Naive B cell (primary cell): ENCODE data around the gene HSD3B1. TPM values are rescaled to one million over a fixed set of nuclear protein-coding genes. Genes with fewer than 3 reads are reported as not detected.

Source experiments
- ATAC-seq, 2 donors: fragments of 150-1000 bp; cut with Tn5 transposase; 2 replicates each; pipeline ENCODE4 v1.10.0; 2021; ENCODE audit warnings: low read depth in 2 of 2, mild to moderate bottlenecking in 2 of 2, moderate library complexity in 2 of 2
- DNase-seq: peaks from one replicate; pipeline ENCODE4 v3.0.0; 2022
- H3K27ac Mint-ChIP-seq, 6 donors: one replicate each; pipeline ENCODE4 v1.8.0; 2020 to 2022; ENCODE audit warnings: mild to moderate bottlenecking in 6 of 6, mixed read lengths in 6 of 6, moderate library complexity in 5 of 6, inconsistent platforms in 2 of 6
- H3K27me3 Mint-ChIP-seq, 3 donors: one replicate each; pipeline ENCODE4 v1.8.0; 2021 to 2022; ENCODE audit warnings: mixed read lengths in 3 of 3, mild to moderate bottlenecking in 1 of 3
- H3K36me3 Mint-ChIP-seq, 2 donors: one replicate each; pipeline ENCODE4 v1.8.0; 2020 to 2022; ENCODE audit warnings: mixed read lengths in 2 of 2, inconsistent platforms in 1 of 2, mild to moderate bottlenecking in 1 of 2
- H3K4me1 Mint-ChIP-seq, 3 donors: one replicate each; pipeline ENCODE4 v1.8.0; 2020 to 2022; ENCODE audit warnings: mixed read lengths in 3 of 3, inconsistent platforms in 1 of 3, mild to moderate bottlenecking in 1 of 3, moderate library complexity in 1 of 3
- H3K4me3 Mint-ChIP-seq, 8 donors: one replicate each; pipeline ENCODE4 v1.8.0; 2020 to 2022; ENCODE audit warnings: mild to moderate bottlenecking in 8 of 8, mixed read lengths in 8 of 8, moderate library complexity in 8 of 8, inconsistent platforms in 2 of 8
- H3K9me3 Mint-ChIP-seq, 7 donors: one replicate each; pipeline ENCODE4 v1.8.0; 2020 to 2022; ENCODE audit warnings: mixed read lengths in 7 of 7, mild to moderate bottlenecking in 5 of 7, inconsistent platforms in 2 of 7, moderate library complexity in 1 of 7
- polyA plus RNA-seq, 6 donors: library from polyadenylated mRNA; unstranded; fragments of 300-500 nt; fragmentation: Illumina TruSeq; gene quantifications; one replicate each; pipeline ENCODE4 v1.2.3, GENCODE V29; 2021; ENCODE audit warnings: low read depth in 6 of 6

Gene HSD3B1
- polyA plus RNA-seq, 6 donors from 2014 or later = not detected

- Mint-ChIP-seq H3K4me1 (peaks cover 0 to 5% (median 0%) of the 10 kb centered on the region in 3 donors), H3K27ac (no peak overlapping the region), H3K4me3 (peak overlapping the region in 1 of 8 donors; percentile 22), H3K36me3 (no peaks in the 10 kb centered on the region), H3K9me3 (peaks cover 0 to 2% (median 0%) of the 10 kb centered on the region in 7 donors), H3K27me3 (peaks cover 0 to 21% (median 0%) of the 10 kb centered on the region in 3 donors)
- DNase-seq (no peak), ATAC-seq (no peak)
These were observed 29.3 kb upstream of the HSD3B1 start for GRCh38 chr1:119477710-119478109.

- no peak overlapping the region for H3K4me3 Mint-ChIP-seq
- ATAC-seq (no peak), DNase-seq (no peak)
- peaks cover 0 to 5% (median 0%) of the 10 kb centered on the region in 3 donors for H3K4me1 Mint-ChIP-seq
- H3K9me3 Mint-ChIP-seq = peaks cover 0 to 2% (median 0%) of the 10 kb centered on the region in 7 donors
- H3K36me3 Mint-ChIP-seq = no peaks in the 10 kb centered on the region
- H3K27ac Mint-ChIP-seq = peak overlapping the region in 1 of 6 donors; percentile 52
- peaks cover 0 to 25% (median 0%) of the 10 kb centered on the region in 3 donors for H3K27me3 Mint-ChIP-seq
These were observed 26.8 kb upstream of the HSD3B1 start for GRCh38 chr1:119480175-119480574.

- peaks cover 0 to 25% (median 0%) of the 10 kb centered on the region in 3 donors for H3K27me3 Mint-ChIP-seq
- no peak overlapping the region for H3K27ac Mint-ChIP-seq
- no peak for DNase-seq
- no peak for ATAC-seq
- H3K4me3 Mint-ChIP-seq = no peak overlapping the region
- H3K4me1 Mint-ChIP-seq = no peaks in the 10 kb centered on the region
- H3K9me3 Mint-ChIP-seq = no peaks in the 10 kb centered on the region
- no peaks in the 10 kb centered on the region for H3K36me3 Mint-ChIP-seq
These were observed 25.1 kb upstream of the HSD3B1 start for GRCh38 chr1:119481951-119482350.

GRCh38 chr1:119482517-119483425, 24.2 kb upstream of the HSD3B1 start:
- Mint-ChIP-seq H3K27ac (no peak overlapping the region), H3K27me3 (peaks cover 2 to 22% (median 4%) of the 10 kb centered on the region in 3 donors), H3K36me3 (no peaks in the 10 kb centered on the region), H3K9me3 (no peaks in the 10 kb centered on the region), H3K4me1 (no peaks in the 10 kb centered on the region), H3K4me3 (no peak overlapping the region)
- DNase-seq (no peak), ATAC-seq (no peak)

GRCh38 chr1:119483441-119484200, 23.4 kb upstream of the HSD3B1 start:
- no peak overlapping the region for H3K27ac Mint-ChIP-seq
- no peaks in the 10 kb centered on the region for H3K36me3 Mint-ChIP-seq
- ATAC-seq (no peak), DNase-seq (no peak)
- H3K4me3 Mint-ChIP-seq = no peak overlapping the region
- H3K27me3 Mint-ChIP-seq = peaks cover 10 to 16% (median 13%) of the 10 kb centered on the region in 3 donors
- no peaks in the 10 kb centered on the region for H3K9me3 Mint-ChIP-seq
- no peaks in the 10 kb centered on the region for H3K4me1 Mint-ChIP-seq

- H3K4me3 Mint-ChIP-seq = no peak overlapping the region
- peaks cover 0 to under 1% (median 0%) of the 10 kb centered on the region in 7 donors for H3K9me3 Mint-ChIP-seq
- no peak overlapping the region for H3K27ac Mint-ChIP-seq
- no peaks in the 10 kb centered on the region for H3K36me3 Mint-ChIP-seq
- H3K27me3 Mint-ChIP-seq = peaks cover 16 to 20% (median 17%) of the 10 kb centered on the region in 3 donors
- no peaks in the 10 kb centered on the region for H3K4me1 Mint-ChIP-seq
- DNase-seq = no peak
- no peak for ATAC-seq
These were observed 21.8 kb upstream of the HSD3B1 start for GRCh38 chr1:119485201-119485600.

GRCh38 chr1:119488216-119488615, 18.8 kb upstream of the HSD3B1 start:
- Mint-ChIP-seq H3K4me1 (no peaks in the 10 kb centered on the region), H3K36me3 (no peaks in the 10 kb centered on the region), H3K4me3 (no peak overlapping the region), H3K27me3 (peaks cover 12 to 25% (median 23%) of the 10 kb centered on the region in 3 donors), H3K9me3 (peaks cover 0 to 7% (median 0%) of the 10 kb centered on the region in 7 donors), H3K27ac (no peak overlapping the region)
- DNase-seq (no peak), ATAC-seq (no peak)

GRCh38 chr1:119489201-119489600, 17.8 kb upstream of the HSD3B1 start:
- Mint-ChIP-seq H3K9me3 (peaks cover 0 to 9% (median 0%) of the 10 kb centered on the region in 7 donors), H3K36me3 (no peaks in the 10 kb centered on the region), H3K4me3 (no peak overlapping the region), H3K27me3 (peaks cover 4 to 25% (median 23%) of the 10 kb centered on the region in 3 donors), H3K4me1 (no peaks in the 10 kb centered on the region), H3K27ac (no peak overlapping the region)
- DNase-seq (no peak), ATAC-seq (no peak)

GRCh38 chr1:119490925-119491324, 16.1 kb upstream of the HSD3B1 start:
- H3K27ac Mint-ChIP-seq = no peak overlapping the region
- DNase-seq (no peak), ATAC-seq (no peak)
- H3K27me3 Mint-ChIP-seq = peaks cover 3 to 25% (median 23%) of the 10 kb centered on the region in 3 donors
- no peaks in the 10 kb centered on the region for H3K36me3 Mint-ChIP-seq
- peaks cover 0 to 25% (median 7%) of the 10 kb centered on the region in 7 donors for H3K9me3 Mint-ChIP-seq
- H3K4me3 Mint-ChIP-seq = no peak overlapping the region
- no peaks in the 10 kb centered on the region for H3K4me1 Mint-ChIP-seq

- H3K27ac Mint-ChIP-seq = no peak overlapping the region
- peaks cover 3 to 39% (median 8%) of the 10 kb centered on the region in 7 donors for H3K9me3 Mint-ChIP-seq
- no peaks in the 10 kb centered on the region for H3K36me3 Mint-ChIP-seq
- DNase-seq (no peak), ATAC-seq (no peak)
- H3K4me3 Mint-ChIP-seq = no peak overlapping the region
- peaks cover 3 to 26% (median 21%) of the 10 kb centered on the region in 3 donors for H3K27me3 Mint-ChIP-seq
- no peaks in the 10 kb centered on the region for H3K4me1 Mint-ChIP-seq
These were observed 14.2 kb upstream of the HSD3B1 start for GRCh38 chr1:119492763-119493162.

- Mint-ChIP-seq H3K9me3 (peaks cover 0 to 17% (median 8%) of the 10 kb centered on the region in 7 donors), H3K4me3 (no peak overlapping the region), H3K4me1 (no peaks in the 10 kb centered on the region), H3K27me3 (no peaks in the 10 kb centered on the region), H3K36me3 (no peaks in the 10 kb centered on the region), H3K27ac (no peak overlapping the region)
- no peak for DNase-seq
- no peak for ATAC-seq
These were observed 2.2 kb upstream of the HSD3B1 start for GRCh38 chr1:119504831-119505230.

- Mint-ChIP-seq H3K27ac (no peak overlapping the region), H3K36me3 (no peaks in the 10 kb centered on the region), H3K27me3 (peaks cover 0 to 10% (median 0%) of the 10 kb centered on the region in 3 donors), H3K4me1 (no peaks in the 10 kb centered on the region), H3K9me3 (peaks cover 0 to 3% (median 0%) of the 10 kb centered on the region in 7 donors), H3K4me3 (no peak overlapping the region)
- no peak for ATAC-seq
- DNase-seq = no peak
These were observed 3.0 kb downstream of the HSD3B1 start for GRCh38 chr1:119510046-119510445.

GRCh38 chr1:119515221-119515620, 8.2 kb downstream of the HSD3B1 start:
- H3K36me3 Mint-ChIP-seq = no peaks in the 10 kb centered on the region
- H3K27ac Mint-ChIP-seq = no peak overlapping the region
- peaks cover 0 to 14% (median 6%) of the 10 kb centered on the region in 3 donors for H3K27me3 Mint-ChIP-seq
- H3K9me3 Mint-ChIP-seq = peaks cover 0 to 8% (median 0%) of the 10 kb centered on the region in 7 donors
- no peak for ATAC-seq
- no peak for DNase-seq
- no peaks in the 10 kb centered on the region for H3K4me1 Mint-ChIP-seq
- no peak overlapping the region for H3K4me3 Mint-ChIP-seq
